NB4 (cell line): ENCODE measurements around the gene KRTAP10-2.

ENCODE experiments used
- CTCF ChIP-seq: IDR thresholded peaks from one replicate; pipeline ENCODE4 v1.5.1; 2012; ENCODE audit warnings: low read depth, low read length
- MAX ChIP-seq: IDR thresholded peaks from 2 replicates; pipeline ENCODE4 v1.6.1; 2011; ENCODE audit warnings: low read depth, low read length
- MYC ChIP-seq: IDR thresholded peaks from 2 replicates; pipeline ENCODE4 v1.6.1; 2011; ENCODE audit warnings: low read depth, low read length
- POLR2A ChIP-seq: IDR thresholded peaks from 2 replicates; pipeline ENCODE4 v1.6.1; 2011; ENCODE audit warnings: mild to moderate bottlenecking; ENCODE audit not compliant: insufficient read length; ENCODE audit errors: extremely low read depth

GRCh38 chr21:44592446-44593311 is 41.4 kb upstream of the KRTAP10-2 start, which contains the start of gene KRTAP10-6:
- TF ChIP-seq CTCF (no peak), MYC (no peak), POLR2A (no peak), MAX (no peak)
